Measurements from ENCODE around the gene COL13A1. TPM values are rescaled to one million over a fixed set of nuclear protein-coding genes. Genes with fewer than 3 reads are reported as not detected.

Gene COL13A1
- total RNA-seq, 1 experiment from 2014 or later, result 3.6 TPM

GRCh38 chr10:69851306-69851705, 49.6 kb downstream of the COL13A1 start:
- H3K36me3 Mint-ChIP-seq (ENCODE audit: insufficient read depth in 1 of 3, low read depth in 3 of 3), result no peaks in the 10 kb centered on the region
- no peaks in the 10 kb centered on the region for H3K9me3 ChIP-seq (ENCODE audit: control insufficient read depth, low read depth, low read length)
- H3K4me1 ChIP-seq (ENCODE audit: insufficient read depth, low read length), result peaks cover 26% of the 10 kb centered on the region
- no peak overlapping the region for H3T11ph ChIP-seq (ENCODE audit: low read length)
- H3K4me1 Mint-ChIP-seq, result peaks cover 60 to 71% of the 10 kb centered on the region in 2 experiments
- WGBS (ENCODE audit: extremely low coverage, insufficient read length, low lambda C conversion rate), result no CpG with 5 or more reads among the region's 1 CpG
- H3K9me3 Mint-ChIP-seq, result no peaks in the 10 kb centered on the region
- H3K79me2 ChIP-seq (ENCODE audit: insufficient read depth, low read length), result no peaks in the 10 kb centered on the region
- H4K5ac ChIP-seq (ENCODE audit: insufficient read length, low read depth, low read length), result no peak overlapping the region
- no peak overlapping the region for H3K27ac ChIP-seq (ENCODE audit: insufficient read length, low read depth, low read length)
- no peak overlapping the region for H3K23ac ChIP-seq (ENCODE audit: insufficient read length, low read depth, low read length)
- H3K4ac ChIP-seq (ENCODE audit: low read depth, low read length), result no peak overlapping the region
- H2BK120ac ChIP-seq (ENCODE audit: low read depth, low read length, poor library complexity, severe bottlenecking), result no peak overlapping the region
- no peak overlapping the region for H3K4me2 ChIP-seq (ENCODE audit: insufficient read depth, insufficient read length, low read length)
- no peak overlapping the region for H2BK5ac ChIP-seq (ENCODE audit: insufficient read length, low read length)
- H3K9ac ChIP-seq (ENCODE audit: extremely low read depth, insufficient read length, low read length), result no peak overlapping the region
- H3K4me3 Mint-ChIP-seq, result no peak overlapping the region
- TF ChIP-seq, protein P1, sequence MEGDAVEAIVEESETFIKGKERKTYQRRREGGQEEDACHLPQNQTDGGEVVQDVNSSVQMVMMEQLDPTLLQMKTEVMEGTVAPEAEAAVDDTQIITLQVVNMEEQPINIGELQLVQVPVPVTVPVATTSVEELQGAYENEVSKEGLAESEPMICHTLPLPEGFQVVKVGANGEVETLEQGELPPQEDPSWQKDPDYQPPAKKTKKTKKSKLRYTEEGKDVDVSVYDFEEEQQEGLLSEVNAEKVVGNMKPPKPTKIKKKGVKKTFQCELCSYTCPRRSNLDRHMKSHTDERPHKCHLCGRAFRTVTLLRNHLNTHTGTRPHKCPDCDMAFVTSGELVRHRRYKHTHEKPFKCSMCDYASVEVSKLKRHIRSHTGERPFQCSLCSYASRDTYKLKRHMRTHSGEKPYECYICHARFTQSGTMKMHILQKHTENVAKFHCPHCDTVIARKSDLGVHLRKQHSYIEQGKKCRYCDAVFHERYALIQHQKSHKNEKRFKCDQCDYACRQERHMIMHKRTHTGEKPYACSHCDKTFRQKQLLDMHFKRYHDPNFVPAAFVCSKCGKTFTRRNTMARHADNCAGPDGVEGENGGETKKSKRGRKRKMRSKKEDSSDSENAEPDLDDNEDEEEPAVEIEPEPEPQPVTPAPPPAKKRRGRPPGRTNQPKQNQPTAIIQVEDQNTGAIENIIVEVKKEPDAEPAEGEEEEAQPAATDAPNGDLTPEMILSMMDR (conservative IDR thresholded peaks at IDR 0.05), result no peak
- H3K79me1 ChIP-seq (ENCODE audit: insufficient read depth, low read depth, low read length, poor library complexity, severe bottlenecking), result no peaks in the 10 kb centered on the region
- H3K18ac ChIP-seq (ENCODE audit: insufficient read length, low read depth, low read length), result no peak overlapping the region
- no peak overlapping the region for H2BK15ac ChIP-seq (ENCODE audit: low read depth, low read length)
- H4K8ac ChIP-seq (replicated peaks; ENCODE audit: insufficient read length, low read depth, low read length), result no peak overlapping the region
- H2BK12ac ChIP-seq (ENCODE audit: insufficient read length, low read depth, low read length), result no peak overlapping the region
- no peak overlapping the region for H2AK5ac ChIP-seq (ENCODE audit: insufficient read length, low read length)
- H3K23me2 ChIP-seq (ENCODE audit: insufficient read length, low read depth, low read length, poor library complexity, severe bottlenecking), result no peaks in the 10 kb centered on the region
- no peak overlapping the region for H3K56ac ChIP-seq (ENCODE audit: insufficient read length, low read depth, low read length)
- peaks cover 1% of the 10 kb centered on the region for H3K27me3 Mint-ChIP-seq (ENCODE audit: low read depth)
- H3K14ac ChIP-seq (ENCODE audit: insufficient read depth, low read length), result no peak overlapping the region
- H4K20me1 ChIP-seq (ENCODE audit: control insufficient read depth, insufficient read depth, insufficient read length), result no peaks in the 10 kb centered on the region
- H3K27me3 ChIP-seq (ENCODE audit: insufficient read depth, low read length), result no peaks in the 10 kb centered on the region
- H2AFZ ChIP-seq (ENCODE audit: low read length), result no peak overlapping the region
- peak overlapping the region in 1 of 3 experiments; percentile 56; a peak in 1 of 7 replicates for H3K27ac Mint-ChIP-seq
- no peak for DNase-seq
- no peak overlapping the region for H2BK20ac ChIP-seq (ENCODE audit: low read depth, low read length, poor library complexity, severe bottlenecking)
- no peak overlapping the region for H4K91ac ChIP-seq (ENCODE audit: insufficient read length, low read depth, low read length)

All from H9 (cell line).